GM21526 (cell line): Measurements from ENCODE around the gene CHSY1.

Source experiments
- ATAC-seq: cut with Tn5 transposase; IDR thresholded peaks from one replicate; pipeline ENCODE4 v1.9.1; 2021; ENCODE audit warnings: moderate library complexity; ENCODE audit not compliant: unreplicated experiment, low FRiP score

Gene CHSY1

DNA sequence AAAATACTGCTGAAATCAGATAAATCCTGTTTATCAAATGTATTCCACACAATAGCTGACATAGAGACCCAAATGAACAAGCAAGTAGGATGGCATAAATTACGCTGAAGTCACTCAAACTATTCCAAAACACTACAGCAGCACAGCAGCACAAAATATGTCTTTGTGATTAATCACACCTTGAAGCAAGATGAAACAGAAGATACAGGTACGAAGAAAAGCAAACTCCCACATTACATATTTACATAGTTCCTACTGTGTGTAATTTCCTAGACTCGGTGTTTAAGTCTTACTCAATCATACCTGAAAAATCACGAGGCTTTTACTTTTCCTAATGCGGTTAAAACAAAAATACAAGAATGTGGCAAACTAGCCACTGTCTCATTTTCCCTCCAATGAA is 38.3 kb downstream of the CHSY1 start:
- ATAC-seq: no peak

DNA sequence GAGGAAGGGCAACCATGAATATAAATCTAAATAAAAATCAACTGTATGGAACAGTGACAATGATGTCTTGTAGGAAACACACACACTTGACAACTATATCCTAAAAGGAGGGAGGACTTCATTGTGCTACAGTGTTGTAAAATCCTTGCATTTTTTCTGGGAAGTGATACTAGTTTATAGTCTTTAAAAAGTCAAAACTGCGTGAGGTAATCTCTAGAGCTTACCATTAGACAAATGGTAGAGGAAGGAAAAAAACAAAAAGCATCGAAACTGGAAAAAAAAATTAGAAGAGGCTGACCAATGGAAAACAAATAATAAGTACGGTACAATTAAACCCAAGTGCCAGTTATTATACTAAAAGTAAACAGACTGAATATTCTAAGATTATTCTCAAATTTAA is 38.7 kb downstream of the CHSY1 start:
- ATAC-seq: no peak

DNA sequence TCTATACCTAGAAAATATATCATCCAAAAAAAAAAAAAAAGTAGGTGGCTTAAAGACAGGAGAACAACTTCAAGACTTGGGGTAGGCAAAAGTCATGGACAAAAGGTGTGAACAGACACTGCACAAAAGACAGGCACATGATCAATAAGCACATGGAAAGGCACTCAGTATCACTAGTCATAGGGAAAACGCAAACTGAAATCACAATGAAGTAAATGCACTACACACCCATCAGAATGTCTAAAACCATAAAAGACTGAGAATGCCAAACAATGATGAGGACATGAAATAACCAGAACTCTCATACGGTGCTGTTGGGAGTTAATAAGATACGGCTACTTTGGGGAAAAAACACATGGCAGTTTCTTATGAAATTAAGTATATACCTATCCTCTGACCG is 40.0 kb downstream of the CHSY1 start:
- ATAC-seq: no peak

DNA sequence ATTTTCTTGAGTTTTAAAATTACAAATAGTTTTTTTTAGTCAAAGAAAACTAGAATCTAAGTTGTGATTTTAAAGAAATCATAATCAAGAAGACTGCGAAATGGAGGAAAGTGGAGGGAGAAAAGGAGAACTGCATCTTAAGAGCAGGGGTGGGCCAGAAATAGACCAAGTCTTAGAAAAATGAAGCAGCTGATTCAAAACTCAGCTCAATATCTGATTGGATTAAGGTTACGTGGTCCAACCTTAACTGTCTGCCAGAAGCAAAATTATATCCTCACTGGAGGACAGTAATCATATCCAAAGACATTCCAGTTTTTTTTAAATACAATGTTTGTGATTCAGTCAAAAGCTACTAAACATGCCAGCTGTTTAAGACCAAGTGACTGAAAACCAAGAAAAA is 41.4 kb downstream of the CHSY1 start:
- ATAC-seq: no peak

DNA sequence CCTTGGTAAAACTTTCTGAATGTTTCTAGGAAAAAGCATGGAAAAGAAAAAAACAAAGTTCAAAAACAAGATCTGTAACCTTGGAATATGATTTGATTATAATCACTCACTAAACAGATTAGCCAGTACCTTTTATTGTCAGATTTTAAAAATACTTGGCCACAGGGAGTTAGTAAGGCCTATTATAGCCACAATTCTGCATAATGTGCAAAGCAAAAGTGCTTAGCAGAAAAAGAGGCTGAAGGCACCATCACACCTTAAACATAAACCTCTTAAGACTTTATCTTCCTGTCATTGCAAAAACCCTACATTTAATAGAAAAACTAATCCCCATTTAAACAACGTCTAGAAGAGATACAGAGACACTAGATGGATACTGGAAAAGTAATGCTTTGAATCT is 41.8 kb downstream of the CHSY1 start:
- ATAC-seq: no peak

DNA sequence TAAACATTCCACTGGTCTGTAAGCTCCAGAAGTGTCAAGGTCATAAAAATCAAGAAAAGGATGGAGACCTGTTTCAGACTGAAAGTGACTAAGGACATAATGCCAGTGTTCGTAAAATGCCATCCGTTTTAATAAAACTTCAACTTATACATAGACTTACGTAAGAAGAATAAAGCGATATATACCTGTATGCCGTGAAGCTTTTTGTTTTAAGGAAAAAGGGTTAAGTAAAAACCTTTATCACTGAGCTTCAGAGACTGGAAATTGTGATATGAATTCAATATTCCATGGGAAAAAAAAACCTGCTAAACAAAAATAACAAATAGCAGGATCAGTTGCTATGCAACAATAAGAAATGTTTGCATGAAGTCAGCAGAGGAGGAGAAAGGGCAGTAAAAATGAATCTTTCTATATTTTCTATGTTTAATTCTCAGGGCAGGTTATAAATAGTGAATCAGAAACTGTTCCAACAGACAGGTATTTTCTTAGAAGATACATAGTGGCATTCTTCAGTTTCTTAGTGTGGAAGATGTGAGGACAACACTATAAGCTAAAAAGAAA is 42.5 kb downstream of the CHSY1 start:
- no peak for ATAC-seq

DNA sequence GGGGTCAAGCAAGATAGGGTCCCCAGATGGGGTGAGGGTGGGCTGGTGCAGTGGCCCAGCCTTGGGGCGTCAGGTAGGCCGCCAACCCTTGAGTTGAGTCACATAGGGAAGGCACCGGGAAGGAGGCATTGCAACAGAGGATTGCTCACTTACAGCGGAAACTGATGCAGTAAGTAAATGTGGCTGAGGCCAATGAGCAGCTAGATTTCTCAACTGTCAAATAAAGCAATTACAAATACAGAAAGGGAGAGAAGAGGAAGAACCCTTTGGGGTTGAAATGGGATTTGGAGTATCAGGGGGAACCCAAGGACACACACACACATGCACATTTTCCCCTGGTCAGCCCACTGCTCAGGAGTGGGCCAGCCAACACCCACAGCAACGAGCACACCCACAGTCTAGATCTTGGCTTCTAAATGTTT is 44.0 kb downstream of the CHSY1 start:
- no peak for ATAC-seq

DNA sequence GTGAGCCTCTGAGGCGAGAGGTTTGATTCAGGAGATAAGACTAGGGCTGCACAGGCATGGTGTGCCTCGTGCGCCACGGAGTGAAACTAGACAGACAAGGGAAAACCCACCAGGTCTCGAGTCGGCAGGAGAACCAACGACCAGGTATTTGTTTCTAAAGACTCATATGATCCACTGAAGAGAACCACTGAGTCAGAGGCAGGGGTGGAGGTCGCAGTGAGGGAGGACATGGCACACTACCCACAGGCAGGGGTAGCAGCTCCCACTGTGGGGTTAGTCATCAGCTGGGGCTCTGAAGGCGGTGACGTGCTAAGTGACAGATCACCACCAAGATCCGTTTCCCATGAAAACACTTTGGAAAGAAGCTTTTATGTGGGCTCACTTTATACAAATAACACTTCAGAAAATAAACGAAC is 45.7 kb downstream of the CHSY1 start:
- no peak for ATAC-seq

DNA sequence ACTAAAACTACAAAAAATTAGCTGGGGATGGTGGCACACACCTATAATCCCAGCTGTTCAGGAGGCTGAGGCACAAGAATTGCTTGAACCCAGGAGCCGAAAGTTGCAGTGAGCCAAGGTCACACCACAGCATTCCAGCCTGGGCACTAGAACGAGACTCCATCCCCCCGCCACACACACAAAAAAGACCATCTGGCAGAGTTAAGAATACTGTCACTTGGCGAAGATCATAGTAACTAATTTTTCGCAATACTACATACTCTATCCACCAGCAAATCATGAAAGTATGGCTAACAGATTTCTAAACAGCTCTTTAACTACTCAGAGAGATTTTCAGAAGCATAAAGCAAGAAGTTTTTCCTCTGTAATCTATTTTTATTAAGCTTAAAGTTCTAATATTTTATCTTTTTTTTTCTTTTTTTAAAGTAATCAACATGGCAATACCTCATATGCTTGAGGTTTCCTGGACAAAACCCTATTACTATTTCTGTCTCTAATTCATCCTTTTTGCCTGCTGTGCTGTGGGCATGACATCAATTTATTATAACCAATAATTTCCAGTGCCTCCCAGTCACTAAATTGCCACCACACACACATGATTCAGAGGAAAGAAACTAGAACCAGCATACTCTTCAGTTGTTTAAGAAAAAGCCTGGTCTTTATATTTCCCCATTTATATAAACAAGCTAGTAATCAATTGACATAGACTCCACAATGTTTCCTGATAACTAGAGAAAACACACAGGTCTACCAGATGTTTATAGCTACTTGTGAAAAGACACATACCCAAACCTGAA is 46.9 kb downstream of the CHSY1 start:
- ATAC-seq: no peak

DNA sequence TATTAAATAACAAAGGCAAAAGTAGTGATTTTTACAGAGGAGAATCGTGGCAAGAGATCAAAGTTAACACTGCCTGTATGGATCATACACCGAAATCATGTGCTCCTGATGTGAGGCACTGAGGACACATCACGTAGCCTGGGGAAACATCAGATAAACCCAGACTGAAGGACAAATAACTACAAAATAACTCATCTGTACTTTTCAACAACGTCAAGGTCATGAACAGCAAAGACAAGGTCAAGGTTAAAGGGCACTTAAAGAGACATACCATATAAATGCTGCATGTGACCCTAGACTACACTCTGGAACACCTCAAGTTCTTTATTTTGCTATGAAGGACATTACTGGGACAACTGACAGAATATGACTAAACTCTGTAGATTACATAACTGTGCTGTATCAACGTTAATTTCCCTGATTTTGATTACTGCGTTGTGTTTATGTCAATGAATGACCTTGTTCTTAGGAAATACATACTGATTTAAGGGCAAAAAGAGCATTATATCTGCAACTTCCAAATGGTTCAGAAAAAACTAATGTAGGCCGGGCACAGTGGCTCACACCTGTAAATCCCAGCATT is 48.1 kb downstream of the CHSY1 start:
- no peak for ATAC-seq

DNA sequence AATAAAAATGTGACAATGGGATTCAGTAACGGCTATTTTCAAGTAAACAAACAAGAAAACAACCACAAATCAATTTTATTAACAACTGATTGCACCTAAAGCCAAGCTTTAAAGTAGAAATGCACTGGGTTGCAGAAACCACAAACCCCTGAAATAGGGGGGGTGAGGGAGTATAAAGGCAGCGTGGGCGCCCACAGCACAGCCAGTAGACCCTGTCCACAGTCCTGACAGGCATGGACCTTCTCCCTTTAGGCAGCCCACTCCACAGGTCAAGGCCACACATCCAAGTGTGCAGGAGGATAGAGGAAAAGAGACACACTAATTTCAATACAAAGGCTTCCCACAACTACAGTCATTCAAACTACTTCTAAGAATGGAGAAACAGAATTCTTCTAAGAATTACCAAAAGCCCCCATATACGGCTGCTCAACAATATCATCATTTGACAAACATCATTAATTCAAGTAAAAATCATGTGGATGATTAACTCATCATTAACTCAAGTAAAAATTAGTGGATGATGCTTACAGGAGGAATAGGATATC is 48.7 kb downstream of the CHSY1 start:
- ATAC-seq: no peak

DNA sequence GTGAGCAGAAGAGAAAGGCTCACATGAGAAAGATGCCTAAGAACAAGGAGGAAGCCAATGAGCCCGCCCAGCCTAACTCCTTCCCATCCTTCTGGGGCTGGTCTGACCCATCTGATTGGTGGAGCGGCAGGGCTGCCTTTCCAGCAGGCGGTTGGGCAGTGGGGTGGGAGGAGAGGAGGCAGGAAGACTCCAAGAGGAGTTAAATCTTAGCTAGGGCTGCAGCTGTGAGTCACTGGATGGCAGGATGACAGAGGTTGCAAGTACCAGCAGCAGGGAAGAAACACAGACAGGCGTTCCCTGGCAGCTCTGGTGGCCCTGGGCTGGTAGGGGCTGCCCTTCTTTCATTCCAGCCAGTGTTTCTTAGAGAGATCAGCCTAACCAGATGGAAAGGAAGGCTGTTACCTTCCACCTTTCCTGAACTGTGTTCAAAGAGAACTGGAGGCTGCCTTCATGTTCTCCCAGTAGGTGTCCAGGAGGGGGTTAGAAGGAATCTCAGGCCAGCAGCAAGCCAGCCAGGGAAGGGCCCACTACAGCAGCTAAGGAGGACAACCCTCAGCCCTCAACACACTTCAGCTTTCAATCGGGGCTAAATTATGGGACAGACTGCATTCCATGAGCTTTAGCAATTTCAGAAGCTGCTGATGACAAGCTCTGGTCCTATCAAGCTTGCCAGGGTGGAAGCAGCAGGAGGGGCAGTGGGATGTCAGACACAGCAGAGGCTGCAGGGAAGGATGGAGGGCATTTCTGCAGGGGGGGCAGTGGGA is 50.3 kb downstream of the CHSY1 start:
- no peak for ATAC-seq

DNA sequence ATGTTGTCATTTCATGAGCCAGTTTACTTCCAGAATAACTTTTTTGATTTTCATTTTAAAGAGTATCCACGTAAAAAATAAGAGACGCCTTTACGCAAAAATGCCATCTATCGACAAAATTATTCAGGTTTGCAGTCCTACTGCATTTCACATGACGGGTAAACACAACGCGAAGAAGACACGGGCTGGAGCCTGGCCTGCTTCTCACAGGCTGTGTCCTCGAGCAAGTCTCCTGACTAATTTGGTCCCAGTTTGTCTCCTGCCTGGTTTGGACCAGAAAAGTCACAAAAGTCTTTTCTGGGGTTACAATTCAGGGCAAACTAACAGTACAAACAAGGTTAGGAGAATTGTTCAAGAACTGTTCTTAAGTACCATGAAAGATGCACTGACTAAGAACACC is 51.7 kb downstream of the CHSY1 start:
- ATAC-seq: no peak

DNA sequence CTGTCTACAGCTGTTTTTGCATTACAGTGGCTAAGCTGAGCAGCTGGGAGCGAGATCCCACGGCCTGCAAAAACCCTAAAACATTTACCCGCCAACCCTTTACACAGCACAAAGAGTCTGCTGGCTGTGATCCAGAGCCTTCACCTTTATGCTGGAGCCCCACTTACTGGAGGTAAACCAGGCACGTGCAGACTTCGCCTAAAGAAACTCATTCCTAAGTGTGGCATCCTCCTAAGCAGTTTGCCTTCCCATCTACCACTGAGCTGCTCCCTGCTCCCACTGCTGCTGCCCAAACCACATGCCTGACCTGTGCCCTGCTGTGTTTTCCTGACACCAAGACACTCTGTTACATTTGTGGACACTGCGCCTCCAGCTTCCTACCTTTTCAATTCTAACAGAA is 53.0 kb downstream of the CHSY1 start:
- no peak for ATAC-seq

DNA sequence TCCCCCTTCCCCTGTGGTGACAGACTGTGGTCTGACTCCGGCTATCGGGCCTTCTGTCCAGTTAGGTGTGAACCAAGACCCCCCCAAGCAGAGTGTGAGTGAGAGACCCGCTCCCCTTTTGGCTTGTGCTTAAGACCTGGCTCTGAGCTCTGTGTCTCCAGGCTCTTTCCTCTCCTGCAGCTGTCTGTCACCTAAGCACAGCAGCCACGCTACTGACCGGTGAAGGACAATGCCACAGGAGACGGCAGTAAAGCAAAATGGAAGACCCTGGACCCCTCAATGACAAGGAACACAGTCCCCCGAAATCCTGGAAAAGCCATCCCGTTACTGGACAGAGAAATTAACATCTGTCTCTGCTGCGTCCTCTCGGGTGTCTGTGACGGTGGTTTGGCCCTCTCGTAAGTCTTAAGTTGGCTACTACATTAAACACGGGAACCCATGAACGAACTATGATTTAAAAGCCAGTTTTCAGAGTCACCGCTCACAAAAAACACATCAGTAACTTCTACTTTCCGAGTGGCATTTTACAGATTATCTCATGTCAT is 53.7 kb downstream of the CHSY1 start:
- ATAC-seq: no peak

DNA sequence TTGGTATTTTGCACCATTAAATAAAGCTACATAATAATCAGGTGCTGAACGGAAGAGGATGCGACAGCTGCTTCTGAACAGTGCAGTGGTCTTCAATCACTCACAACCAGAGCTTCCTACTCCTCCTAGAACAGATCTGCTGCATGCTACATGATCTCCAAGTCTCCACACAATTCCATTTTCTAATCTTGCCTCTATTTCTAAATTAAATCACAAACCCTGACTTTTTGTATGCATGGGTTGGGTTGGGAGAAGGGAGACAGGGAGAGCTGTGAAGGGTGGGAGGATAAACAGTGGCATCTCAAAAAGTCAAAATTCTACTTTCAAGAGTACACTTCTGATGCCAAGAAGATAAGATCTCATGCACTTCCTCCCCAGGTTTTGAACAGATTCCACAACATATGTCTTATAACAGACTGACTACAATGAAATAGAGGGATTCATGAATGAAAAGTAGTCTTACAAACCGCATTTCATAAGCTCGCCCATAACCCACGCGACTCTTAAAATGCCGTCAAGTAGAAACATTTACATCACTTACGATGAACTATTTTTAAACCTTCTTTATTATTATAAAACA is 57.2 kb downstream of the CHSY1 start:
- no peak for ATAC-seq

DNA sequence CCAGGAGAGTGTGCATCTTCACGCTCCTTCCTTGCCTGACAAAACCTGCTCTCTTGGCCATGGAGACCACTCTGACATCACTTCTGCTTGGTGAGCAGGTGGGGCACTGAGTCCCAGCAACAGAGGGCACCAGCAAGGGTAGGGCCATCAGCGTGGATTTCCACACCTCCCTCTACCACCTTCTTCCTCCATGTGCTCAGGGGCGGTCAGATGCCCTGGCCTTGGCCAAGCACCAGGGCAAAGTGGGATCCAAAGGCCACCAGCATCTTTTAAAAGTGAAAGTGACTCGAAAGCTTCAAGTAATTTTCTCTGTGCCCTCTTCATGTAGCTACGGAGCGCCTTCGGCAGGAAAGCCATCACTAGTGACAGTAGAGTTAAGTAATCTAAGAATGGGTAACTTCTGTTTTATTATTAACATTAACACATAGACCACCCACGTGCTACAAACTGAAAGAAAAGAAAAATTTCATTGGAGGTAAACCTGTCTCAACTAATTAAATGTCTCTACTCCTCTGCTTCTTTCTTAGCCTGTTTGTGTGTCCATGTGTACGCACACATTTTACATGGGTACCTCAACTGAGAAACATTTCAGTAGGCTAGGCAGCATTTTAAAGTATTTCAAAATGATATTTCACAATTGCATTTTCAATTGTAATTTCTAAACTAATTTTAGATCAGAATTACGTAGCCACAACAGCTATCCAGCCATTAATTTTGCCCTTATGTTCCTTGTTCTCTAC is 57.9 kb downstream of the CHSY1 start:
- ATAC-seq: no peak

DNA sequence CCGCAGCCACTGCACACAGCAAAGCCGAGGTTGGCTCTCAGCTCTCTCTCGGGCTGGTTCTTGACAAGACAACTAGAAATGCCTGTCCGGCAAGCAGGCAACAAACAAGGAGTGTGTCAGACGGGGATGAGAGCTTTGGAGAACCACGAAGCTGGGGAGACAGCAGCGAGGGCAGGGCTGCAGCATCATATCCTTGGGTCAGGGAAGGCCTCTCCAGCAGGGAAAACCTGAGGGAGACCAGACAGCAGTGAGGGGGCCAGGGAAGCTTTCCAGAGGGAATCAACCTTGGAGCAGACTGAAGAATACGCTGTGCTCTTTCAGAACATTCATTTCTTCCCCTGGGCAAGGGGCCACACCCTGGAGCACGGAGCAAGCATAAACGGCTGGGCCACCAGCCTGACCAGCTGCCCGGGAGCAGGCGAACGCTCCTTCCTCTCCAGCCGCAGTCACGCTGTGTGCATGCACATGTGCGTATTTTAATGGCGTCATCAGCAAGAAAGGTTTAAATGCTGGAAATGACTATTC is 58.7 kb downstream of the CHSY1 start:
- no peak for ATAC-seq

DNA sequence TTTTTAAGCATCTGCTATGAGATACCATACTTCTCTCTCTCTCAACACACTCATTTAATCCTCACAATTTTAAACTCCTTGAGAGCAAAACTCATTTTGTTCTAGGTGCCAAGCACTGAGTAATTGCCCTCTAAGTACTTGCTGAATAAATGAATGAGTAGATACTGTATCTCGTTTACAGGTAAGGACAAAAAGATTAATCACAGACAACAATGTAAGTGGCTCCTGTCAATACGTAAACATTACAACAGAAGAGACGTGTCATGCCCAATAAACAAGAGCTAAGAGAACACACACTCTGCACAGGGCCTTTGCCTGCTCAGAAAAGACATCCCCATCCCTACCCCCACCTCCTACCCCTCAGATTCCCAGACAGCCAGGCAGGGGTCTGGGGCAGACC is 59.8 kb downstream of the CHSY1 start:
- ATAC-seq: no peak

DNA sequence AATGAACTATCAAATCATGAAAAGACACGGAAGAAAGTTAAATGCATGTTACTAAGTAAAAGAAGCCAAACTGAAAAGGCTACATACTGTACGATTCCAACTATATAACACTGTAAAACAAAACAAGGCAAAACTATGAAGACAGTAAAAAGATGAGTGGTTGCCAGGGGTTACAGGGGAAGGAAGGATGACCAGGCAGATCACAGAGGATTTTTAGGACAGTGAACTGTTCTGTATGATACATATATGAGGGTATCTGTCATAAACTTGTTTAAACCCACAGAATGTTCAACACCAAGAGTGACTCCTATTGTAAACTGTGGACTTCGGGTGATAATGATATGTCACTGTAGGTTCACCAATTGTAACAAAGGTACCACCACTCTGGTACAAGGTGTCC is 60.6 kb downstream of the CHSY1 start:
- no peak for ATAC-seq
